ENCODE results near the gene TNFRSF14. TPM values are rescaled to one million over a fixed set of nuclear protein-coding genes. Genes with fewer than 3 reads are reported as not detected.

TNFRSF14 gene
- total RNA-seq, 2 donors from 2014 or later: 111 to 145 TPM

DNA sequence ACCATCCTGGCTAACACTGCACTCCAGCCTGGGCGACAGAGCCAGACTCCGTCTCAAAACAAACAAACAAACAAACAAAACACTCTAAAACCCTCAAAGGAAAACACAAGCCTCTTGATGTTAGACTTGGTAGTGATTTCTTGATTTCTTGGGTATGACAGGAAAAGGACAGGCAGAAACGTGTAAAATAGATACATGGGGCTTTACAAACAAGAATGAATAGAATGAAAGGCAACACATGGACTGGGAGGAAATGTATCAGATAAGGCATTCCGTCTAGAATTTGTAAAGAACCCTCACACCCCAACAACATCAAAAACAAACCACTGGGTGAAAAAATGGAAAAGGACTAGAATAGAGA lies 22.6 kb downstream of the TNFRSF14 start:
- Histone ChIP-seq H3K36me3 (no peaks in the 10 kb centered on the region), H3K4me1 (no peaks in the 10 kb centered on the region), H3K9me3 (no peaks in the 10 kb centered on the region), H3K27ac (peak overlapping the region; percentile 96), H3K4me3 (peak overlapping the region; percentile 40), H3K9ac (ENCODE audit: low read depth in 2 of 2, low read length in 2 of 2) (peak overlapping the region; percentile 12 to 85), H3K27me3 (no peaks in the 10 kb centered on the region)
- TF ChIP-seq, protein P1, sequence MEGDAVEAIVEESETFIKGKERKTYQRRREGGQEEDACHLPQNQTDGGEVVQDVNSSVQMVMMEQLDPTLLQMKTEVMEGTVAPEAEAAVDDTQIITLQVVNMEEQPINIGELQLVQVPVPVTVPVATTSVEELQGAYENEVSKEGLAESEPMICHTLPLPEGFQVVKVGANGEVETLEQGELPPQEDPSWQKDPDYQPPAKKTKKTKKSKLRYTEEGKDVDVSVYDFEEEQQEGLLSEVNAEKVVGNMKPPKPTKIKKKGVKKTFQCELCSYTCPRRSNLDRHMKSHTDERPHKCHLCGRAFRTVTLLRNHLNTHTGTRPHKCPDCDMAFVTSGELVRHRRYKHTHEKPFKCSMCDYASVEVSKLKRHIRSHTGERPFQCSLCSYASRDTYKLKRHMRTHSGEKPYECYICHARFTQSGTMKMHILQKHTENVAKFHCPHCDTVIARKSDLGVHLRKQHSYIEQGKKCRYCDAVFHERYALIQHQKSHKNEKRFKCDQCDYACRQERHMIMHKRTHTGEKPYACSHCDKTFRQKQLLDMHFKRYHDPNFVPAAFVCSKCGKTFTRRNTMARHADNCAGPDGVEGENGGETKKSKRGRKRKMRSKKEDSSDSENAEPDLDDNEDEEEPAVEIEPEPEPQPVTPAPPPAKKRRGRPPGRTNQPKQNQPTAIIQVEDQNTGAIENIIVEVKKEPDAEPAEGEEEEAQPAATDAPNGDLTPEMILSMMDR (IDR thresholded peaks at IDR 0.05): no peak
- DNase-seq: no peak
- intact Hi-C loops (cut with DNase I): no loop called here

DNA sequence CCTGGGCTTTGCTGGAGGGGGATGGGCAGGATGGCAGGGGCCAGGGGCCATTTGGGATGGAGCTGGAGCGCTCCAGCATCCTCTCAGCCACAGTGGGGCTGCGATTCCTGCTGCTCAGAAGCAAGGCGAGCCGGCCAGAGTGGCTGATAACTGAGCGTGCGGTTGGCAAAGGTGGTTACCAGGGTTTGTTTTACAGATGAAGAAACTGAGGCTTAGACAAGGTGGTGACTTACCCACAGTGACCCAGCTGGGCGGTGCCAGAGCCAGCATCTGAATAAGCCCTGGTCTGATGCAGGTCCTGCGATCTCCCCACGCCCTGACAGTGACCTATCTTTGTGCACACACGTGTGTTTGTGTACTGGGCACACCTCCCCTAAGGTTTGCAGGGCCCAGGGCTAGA lies 24.5 kb downstream of the TNFRSF14 start:
- H3K4me1 ChIP-seq: peaks cover 6% of the 10 kb centered on the region
- H3K27me3 ChIP-seq: no peaks in the 10 kb centered on the region
- no peaks in the 10 kb centered on the region for H3K9me3 ChIP-seq
- DNase-seq: no peak
- TF ChIP-seq, protein P1 (IDR thresholded peaks at IDR 0.05): no peak
- H3K4me3 ChIP-seq: no peak overlapping the region
- no peak overlapping the region for H3K27ac ChIP-seq
- H3K9ac ChIP-seq (ENCODE audit: low read depth in 2 of 2, low read length in 2 of 2): no peak overlapping the region
- H3K36me3 ChIP-seq: no peaks in the 10 kb centered on the region
- intact Hi-C loops (cut with DNase I): no loop called here

DNA sequence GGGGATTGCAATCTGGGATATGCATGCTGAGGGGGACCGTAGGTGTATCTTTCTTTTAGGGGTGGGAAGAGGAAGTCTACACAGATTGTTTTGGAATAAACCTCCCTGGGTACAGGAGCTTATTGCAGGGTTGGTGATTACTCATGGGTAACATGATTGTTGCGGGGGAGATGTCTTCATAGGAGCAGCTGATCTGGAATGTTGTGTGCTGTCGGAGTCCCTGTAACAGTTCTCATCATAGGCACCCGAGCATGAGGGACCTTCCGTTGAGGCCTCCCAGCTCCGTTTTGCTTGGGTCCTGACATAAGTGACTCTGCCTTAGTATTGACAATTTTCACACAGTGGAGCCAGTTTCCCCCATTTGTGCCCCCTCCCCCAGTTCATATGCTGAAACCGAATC lies 26.2 kb downstream of the TNFRSF14 start:
- no peaks in the 10 kb centered on the region for H3K36me3 ChIP-seq
- H3K9me3 ChIP-seq: no peaks in the 10 kb centered on the region
- H3K4me1 ChIP-seq: peaks cover 6% of the 10 kb centered on the region
- DNase-seq: no peak
- TF ChIP-seq, protein P1 (IDR thresholded peaks at IDR 0.05): no peak
- no peaks in the 10 kb centered on the region for H3K27me3 ChIP-seq
- no peak overlapping the region for H3K9ac ChIP-seq (ENCODE audit: low read depth in 2 of 2, low read length in 2 of 2)
- H3K27ac ChIP-seq: no peak overlapping the region
- H3K4me3 ChIP-seq: no peak overlapping the region
- intact Hi-C loops (cut with DNase I): no loop called here

DNA sequence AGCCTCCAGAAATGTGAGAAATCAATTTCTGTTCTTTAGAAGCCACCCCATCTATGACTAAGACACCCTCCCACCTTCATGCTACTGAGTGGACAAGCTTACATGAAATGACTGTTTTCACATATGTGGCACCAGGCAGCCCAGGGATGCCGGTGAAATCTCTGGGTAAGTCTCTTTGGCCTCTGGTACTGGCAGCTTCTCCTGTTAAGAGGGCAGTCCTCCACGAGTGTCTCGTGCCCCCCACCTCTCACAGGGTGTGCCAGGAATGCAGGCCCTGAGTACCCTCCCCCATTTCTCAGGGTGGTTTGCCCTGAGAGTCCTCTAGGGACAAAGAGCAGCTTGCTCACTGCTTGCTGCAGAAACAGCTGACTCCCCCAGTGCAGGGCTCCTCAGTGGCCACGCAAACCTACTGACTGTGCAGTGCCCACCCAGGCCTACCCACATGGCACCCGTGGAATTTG lies 27.2 kb downstream of the TNFRSF14 start:
- Histone ChIP-seq H3K27me3 (no peaks in the 10 kb centered on the region), H3K27ac (no peak overlapping the region), H3K36me3 (no peaks in the 10 kb centered on the region), H3K4me3 (no peak overlapping the region), H3K4me1 (peaks cover 12% of the 10 kb centered on the region), H3K9me3 (no peaks in the 10 kb centered on the region), H3K9ac (ENCODE audit: low read depth in 2 of 2, low read length in 2 of 2) (peak overlapping the region in 1 of 2 donors; percentile 35)
- intact Hi-C loops (cut with DNase I): no loop called here
- no peak for DNase-seq
- TF ChIP-seq, protein P1 (IDR thresholded peaks at IDR 0.05): no peak

- H3K9ac ChIP-seq (ENCODE audit: low read depth in 2 of 2, low read length in 2 of 2): peak overlapping the region; percentile 35 to 97
- intact Hi-C loops (cut with DNase I): no loop called here
Measured at GRCh38 chr1:2583871-2584351, 27.7 kb downstream of the TNFRSF14 start.

More at GRCh38 chr1:2583871-2584351, 27.7 kb downstream of the TNFRSF14 start:
- Histone ChIP-seq H3K9me3 (no peaks in the 10 kb centered on the region), H3K4me1 (peaks cover 12% of the 10 kb centered on the region), H3K27ac (no peak overlapping the region), H3K36me3 (no peaks in the 10 kb centered on the region), H3K4me3 (no peak overlapping the region), H3K27me3 (no peaks in the 10 kb centered on the region)
- peak; percentile 57 for DNase-seq
- TF ChIP-seq, protein P1 (IDR thresholded peaks at IDR 0.05): no peak

Data from colonic mucosa (tissue), 4 donors.